ENCODE measurements around the gene CREM.
A peak's percentile ranks its signal among the peaks of the same experiment; 100 is the strongest.

CREM gene

GRCh38 chr10:35206274-35206673 is 79.6 kb downstream of the CREM start:
- TF ChIP-seq CTCF (IDR thresholded peaks at IDR 0.05; ENCODE audit: low read depth, low read length) (no peak), EZH2phosphoT487 (IDR thresholded peaks at IDR 0.05; ENCODE audit: low read depth) (no peak)
- Histone ChIP-seq H3K4me2 (ENCODE audit: low read length) (no peak overlapping the region), H2AFZ (ENCODE audit: low read depth, low read length) (no peak overlapping the region)

GRCh38 chr10:35208536-35208935 is 81.9 kb downstream of the CREM start:
- no peaks in the 10 kb centered on the region for H3K9me3 ChIP-seq (ENCODE audit: insufficient read depth, low read length)
- no peaks in the 10 kb centered on the region for H4K20me1 ChIP-seq (ENCODE audit: insufficient read depth, low read length)
- H3K36me3 ChIP-seq (replicated peaks; ENCODE audit: low read depth, low read length): peaks cover 10% of the 10 kb centered on the region
- peak overlapping the region; percentile 91 for H3K27ac ChIP-seq (ENCODE audit: low read length)
- H2AFZ ChIP-seq (ENCODE audit: low read depth, low read length): peak overlapping the region; percentile 68; the same call in 1 of the 2 replicates
- H3K4me3 ChIP-seq (ENCODE audit: low read length): peak overlapping the region; percentile 65
- no peaks in the 10 kb centered on the region for H3K27me3 ChIP-seq (ENCODE audit: low read depth, low read length)
- H3K4me1 ChIP-seq (ENCODE audit: low read length): peaks cover 26% of the 10 kb centered on the region
- H3K79me2 ChIP-seq (ENCODE audit: low read length): no peaks in the 10 kb centered on the region
- TF ChIP-seq CTCF (IDR thresholded peaks at IDR 0.05; ENCODE audit: low read depth, low read length): no peak
- TF ChIP-seq EZH2phosphoT487 (IDR thresholded peaks at IDR 0.05; ENCODE audit: low read depth): no peak
- H3K4me2 ChIP-seq (ENCODE audit: low read length): peak overlapping the region; percentile 85
- H3K9ac ChIP-seq (ENCODE audit: low read length): peak overlapping the region; percentile 50

More at GRCh38 chr10:35206274-35206673, 79.6 kb downstream of the CREM start:
- Histone ChIP-seq H3K27me3 (ENCODE audit: low read depth, low read length) (no peaks in the 10 kb centered on the region), H3K4me1 (ENCODE audit: low read length) (peaks cover 26% of the 10 kb centered on the region), H3K9ac (ENCODE audit: low read length) (no peak overlapping the region), H4K20me1 (ENCODE audit: insufficient read depth, low read length) (no peaks in the 10 kb centered on the region), H3K27ac (ENCODE audit: low read length) (no peak overlapping the region), H3K4me3 (ENCODE audit: low read length) (no peak overlapping the region), H3K9me3 (ENCODE audit: insufficient read depth, low read length) (no peaks in the 10 kb centered on the region), H3K36me3 (replicated peaks; ENCODE audit: low read depth, low read length) (peaks cover 6% of the 10 kb centered on the region), H3K79me2 (ENCODE audit: low read length) (no peaks in the 10 kb centered on the region)

GRCh38 chr10:35208949-35209613 is 82.4 kb downstream of the CREM start:
- Histone ChIP-seq H3K79me2 (ENCODE audit: low read length) (no peaks in the 10 kb centered on the region), H3K4me3 (ENCODE audit: low read length) (peak overlapping the region; percentile 65), H3K27ac (ENCODE audit: low read length) (peak overlapping the region; percentile 91), H3K36me3 (replicated peaks; ENCODE audit: low read depth, low read length) (peaks cover 10% of the 10 kb centered on the region), H2AFZ (ENCODE audit: low read depth, low read length) (peak overlapping the region; percentile 68; the same call in 1 of the 2 replicates), H3K4me2 (ENCODE audit: low read length) (peak overlapping the region; percentile 85), H3K27me3 (ENCODE audit: low read depth, low read length) (no peaks in the 10 kb centered on the region), H3K9me3 (ENCODE audit: insufficient read depth, low read length) (no peaks in the 10 kb centered on the region), H3K4me1 (ENCODE audit: low read length) (peaks cover 26% of the 10 kb centered on the region), H4K20me1 (ENCODE audit: insufficient read depth, low read length) (no peaks in the 10 kb centered on the region), H3K9ac (ENCODE audit: low read length) (peak overlapping the region; percentile 50)
- TF ChIP-seq CTCF (IDR thresholded peaks at IDR 0.05; ENCODE audit: low read depth, low read length) (no peak), EZH2phosphoT487 (IDR thresholded peaks at IDR 0.05; ENCODE audit: low read depth) (no peak)

GRCh38 chr10:35210961-35211360 is 84.3 kb downstream of the CREM start:
- no peaks in the 10 kb centered on the region for H4K20me1 ChIP-seq (ENCODE audit: insufficient read depth, low read length)
- no peak overlapping the region for H3K4me2 ChIP-seq (ENCODE audit: low read length)
- H2AFZ ChIP-seq (ENCODE audit: low read depth, low read length): no peak overlapping the region
- H3K27me3 ChIP-seq (ENCODE audit: low read depth, low read length): no peaks in the 10 kb centered on the region
- TF ChIP-seq CTCF (IDR thresholded peaks at IDR 0.05; ENCODE audit: low read depth, low read length): no peak
- no peak for TF ChIP-seq EZH2phosphoT487 (IDR thresholded peaks at IDR 0.05; ENCODE audit: low read depth)
- no peaks in the 10 kb centered on the region for H3K79me2 ChIP-seq (ENCODE audit: low read length)
- no peaks in the 10 kb centered on the region for H3K9me3 ChIP-seq (ENCODE audit: insufficient read depth, low read length)
- H3K9ac ChIP-seq (ENCODE audit: low read length): no peak overlapping the region
- no peak overlapping the region for H3K4me3 ChIP-seq (ENCODE audit: low read length)
- H3K4me1 ChIP-seq (ENCODE audit: low read length): peaks cover 26% of the 10 kb centered on the region
- H3K27ac ChIP-seq (ENCODE audit: low read length): no peak overlapping the region
- peaks cover 10% of the 10 kb centered on the region for H3K36me3 ChIP-seq (replicated peaks; ENCODE audit: low read depth, low read length)

Measured in OCI-LY3 (cell line).